WTC11 (cell line): Measurements from ENCODE around the gene DNPH1. TPM values are rescaled to one million over a fixed set of nuclear protein-coding genes. Genes with fewer than 3 reads are reported as not detected.

ENCODE experiments used
- ATAC-seq: fragments of 200-7000 bp; cut with Tn5 transposase; 2 replicates; pipeline ENCODE4 v1.10.0; 2021; ENCODE audit warnings: mild to moderate bottlenecking, moderate library complexity
- CTCF ChIA-PET: fragments of 300-600 bp; sonication (Branson Sonifier 250); formaldehyde crosslinking; loops from one replicate; lab custom pipeline; 2021; ENCODE audit warnings: antibody characterized with exemption; lab: Charles Lee
- POLR2A ChIA-PET: fragments of 350-600 bp; sonication (Branson Sonifier 250); formaldehyde crosslinking; loops from one replicate; lab custom pipeline; 2021; ENCODE audit warnings: antibody characterized with exemption; lab: Charles Lee
- DNase-seq: peaks from one replicate; pipeline ENCODE4 v3.0.0; 2021; ENCODE audit warnings: low spot score
- H3K27ac Mint-ChIP-seq: 2 replicates; pipeline ENCODE4 v1.8.0; 2021; ENCODE audit warnings: mixed read lengths
- H3K27me3 Mint-ChIP-seq: 2 replicates; pipeline ENCODE4 v1.8.0; 2021; ENCODE audit warnings: low read depth, mild to moderate bottlenecking, moderate library complexity, mixed read lengths
- H3K36me3 Mint-ChIP-seq: 2 replicates; pipeline ENCODE4 v1.8.0; 2021; ENCODE audit warnings: mixed read lengths
- H3K4me1 Mint-ChIP-seq: 2 replicates; pipeline ENCODE4 v1.8.0; 2022; ENCODE audit warnings: mixed read lengths
- H3K4me3 Mint-ChIP-seq: 2 replicates; pipeline ENCODE4 v1.8.0; 2021; ENCODE audit warnings: mild to moderate bottlenecking, moderate library complexity, mixed read lengths
- H3K9me3 Mint-ChIP-seq: 2 replicates; pipeline ENCODE4 v1.8.0; 2021; ENCODE audit warnings: mixed read lengths
- ELF4 ChIP-seq: sonication (generic); formaldehyde crosslinking; IDR thresholded peaks from 2 replicates; pipeline ENCODE4 v1.8.1; 2022; ENCODE audit warnings: low read depth, mild to moderate bottlenecking, moderate library complexity, missing genetic modification reagents
- EMX1 ChIP-seq: fragments of 250-450 bp; sonication (Bioruptor Pico); IDR thresholded peaks from 2 replicates; pipeline ENCODE4 v1.8.0; 2021; ENCODE audit warnings: mild to moderate bottlenecking
- ESRRA ChIP-seq: sonication (generic); formaldehyde crosslinking; IDR thresholded peaks from 2 replicates; pipeline ENCODE4 v1.8.1; 2022; ENCODE audit warnings: mild to moderate bottlenecking, missing genetic modification reagents, borderline replicate concordance
- GTF2I ChIP-seq: fragments of 250-450 bp; sonication (Bioruptor Pico); conservative IDR thresholded peaks from 2 replicates; pipeline ENCODE4 v1.4.0; 2021; ENCODE audit warnings: mild to moderate bottlenecking
- IRF1 ChIP-seq: sonication (generic); formaldehyde crosslinking; IDR thresholded peaks from 2 replicates; pipeline ENCODE4 v1.8.0; 2023; ENCODE audit warnings: missing genetic modification reagents
- JUN ChIP-seq: sonication (generic); formaldehyde crosslinking; IDR thresholded peaks from 2 replicates; pipeline ENCODE4 v1.8.0; 2023; ENCODE audit warnings: mild to moderate bottlenecking, missing genetic modification reagents
- MYBL2 ChIP-seq: sonication (generic); formaldehyde crosslinking; IDR thresholded peaks from 2 replicates; pipeline ENCODE4 v1.8.1; 2023; ENCODE audit warnings: mild to moderate bottlenecking, moderate library complexity, missing genetic modification reagents
- NFATC4 ChIP-seq: fragments of 250-450 bp; sonication (Bioruptor Pico); IDR thresholded peaks from 2 replicates; pipeline ENCODE4 v1.9.0; 2021; ENCODE audit warnings: mild to moderate bottlenecking
- RELA ChIP-seq: sonication (generic); formaldehyde crosslinking; IDR thresholded peaks from 2 replicates; pipeline ENCODE4 v1.8.1; 2022; ENCODE audit warnings: missing genetic modification reagents, mild to moderate bottlenecking, borderline replicate concordance
- USF1 ChIP-seq: sonication (generic); formaldehyde crosslinking; IDR thresholded peaks from 2 replicates; pipeline ENCODE4 v1.8.0; 2022; ENCODE audit warnings: mild to moderate bottlenecking, missing genetic modification reagents
- ZBTB21 ChIP-seq: sonication (generic); formaldehyde crosslinking; IDR thresholded peaks from 2 replicates; pipeline ENCODE4 v1.8.1; 2023; ENCODE audit warnings: mild to moderate bottlenecking, missing genetic modification reagents, borderline replicate concordance
- ZNF281 ChIP-seq: sonication (generic); formaldehyde crosslinking; IDR thresholded peaks from 2 replicates; pipeline ENCODE4 v1.8.0; 2023; ENCODE audit warnings: mild to moderate bottlenecking, missing genetic modification reagents
- ZNF416 ChIP-seq: fragments of 250-450 bp; sonication (Bioruptor Pico); IDR thresholded peaks from 2 replicates; pipeline ENCODE4 v1.9.0; 2021; ENCODE audit warnings: mild to moderate bottlenecking, inconsistent platforms
- ZSCAN18 ChIP-seq: fragments of 250-450 bp; sonication (Bioruptor Pico); IDR thresholded peaks from 2 replicates; pipeline ENCODE4 v2.1.2; 2022; ENCODE audit warnings: mild to moderate bottlenecking, moderate library complexity
- total RNA-seq: library from RNA; stranded (reverse); gene quantifications from 3 replicates; pipeline ENCODE4 v1.2.3, GENCODE V29; 2021
- TF ChIP-seq, protein P1 (sequence below): fragments of 250-450 bp; sonication (Bioruptor Pico); IDR thresholded peaks from 2 replicates; pipeline ENCODE4 v1.9.0; 2021; ENCODE audit warnings: mild to moderate bottlenecking, borderline replicate concordance
- TF ChIP-seq, protein P2 (sequence below): sonication (generic); formaldehyde crosslinking; IDR thresholded peaks from 2 replicates; pipeline ENCODE4 v1.8.1; 2022; ENCODE audit warnings: low read depth, missing genetic modification reagents, borderline replicate concordance
- TF ChIP-seq, protein P3 (sequence below): sonication (generic); formaldehyde crosslinking; IDR thresholded peaks from 2 replicates; pipeline ENCODE4 v1.8.0; 2022; ENCODE audit warnings: missing genetic modification reagents
- TF ChIP-seq, protein P4 (sequence below): fragments of 250-450 bp; sonication (Bioruptor Pico); conservative IDR thresholded peaks from 2 replicates; pipeline ENCODE4 v1.9.0; 2021; ENCODE audit warnings: mild to moderate bottlenecking

DNPH1 gene
- total RNA-seq, 1 experiment from 2014 or later = 48.4 TPM

- TF ChIP-seq USF1 = no peak
- TF ChIP-seq, protein P1, sequence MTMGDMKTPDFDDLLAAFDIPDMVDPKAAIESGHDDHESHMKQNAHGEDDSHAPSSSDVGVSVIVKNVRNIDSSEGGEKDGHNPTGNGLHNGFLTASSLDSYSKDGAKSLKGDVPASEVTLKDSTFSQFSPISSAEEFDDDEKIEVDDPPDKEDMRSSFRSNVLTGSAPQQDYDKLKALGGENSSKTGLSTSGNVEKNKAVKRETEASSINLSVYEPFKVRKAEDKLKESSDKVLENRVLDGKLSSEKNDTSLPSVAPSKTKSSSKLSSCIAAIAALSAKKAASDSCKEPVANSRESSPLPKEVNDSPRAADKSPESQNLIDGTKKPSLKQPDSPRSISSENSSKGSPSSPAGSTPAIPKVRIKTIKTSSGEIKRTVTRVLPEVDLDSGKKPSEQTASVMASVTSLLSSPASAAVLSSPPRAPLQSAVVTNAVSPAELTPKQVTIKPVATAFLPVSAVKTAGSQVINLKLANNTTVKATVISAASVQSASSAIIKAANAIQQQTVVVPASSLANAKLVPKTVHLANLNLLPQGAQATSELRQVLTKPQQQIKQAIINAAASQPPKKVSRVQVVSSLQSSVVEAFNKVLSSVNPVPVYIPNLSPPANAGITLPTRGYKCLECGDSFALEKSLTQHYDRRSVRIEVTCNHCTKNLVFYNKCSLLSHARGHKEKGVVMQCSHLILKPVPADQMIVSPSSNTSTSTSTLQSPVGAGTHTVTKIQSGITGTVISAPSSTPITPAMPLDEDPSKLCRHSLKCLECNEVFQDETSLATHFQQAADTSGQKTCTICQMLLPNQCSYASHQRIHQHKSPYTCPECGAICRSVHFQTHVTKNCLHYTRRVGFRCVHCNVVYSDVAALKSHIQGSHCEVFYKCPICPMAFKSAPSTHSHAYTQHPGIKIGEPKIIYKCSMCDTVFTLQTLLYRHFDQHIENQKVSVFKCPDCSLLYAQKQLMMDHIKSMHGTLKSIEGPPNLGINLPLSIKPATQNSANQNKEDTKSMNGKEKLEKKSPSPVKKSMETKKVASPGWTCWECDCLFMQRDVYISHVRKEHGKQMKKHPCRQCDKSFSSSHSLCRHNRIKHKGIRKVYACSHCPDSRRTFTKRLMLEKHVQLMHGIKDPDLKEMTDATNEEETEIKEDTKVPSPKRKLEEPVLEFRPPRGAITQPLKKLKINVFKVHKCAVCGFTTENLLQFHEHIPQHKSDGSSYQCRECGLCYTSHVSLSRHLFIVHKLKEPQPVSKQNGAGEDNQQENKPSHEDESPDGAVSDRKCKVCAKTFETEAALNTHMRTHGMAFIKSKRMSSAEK (CRISPR knock-in tag) = no peak
- no peak for TF ChIP-seq MYBL2 (CRISPR knock-in tag)
- TF ChIP-seq ELF4 (CRISPR knock-in tag) = no peak
- TF ChIP-seq, protein P2, sequence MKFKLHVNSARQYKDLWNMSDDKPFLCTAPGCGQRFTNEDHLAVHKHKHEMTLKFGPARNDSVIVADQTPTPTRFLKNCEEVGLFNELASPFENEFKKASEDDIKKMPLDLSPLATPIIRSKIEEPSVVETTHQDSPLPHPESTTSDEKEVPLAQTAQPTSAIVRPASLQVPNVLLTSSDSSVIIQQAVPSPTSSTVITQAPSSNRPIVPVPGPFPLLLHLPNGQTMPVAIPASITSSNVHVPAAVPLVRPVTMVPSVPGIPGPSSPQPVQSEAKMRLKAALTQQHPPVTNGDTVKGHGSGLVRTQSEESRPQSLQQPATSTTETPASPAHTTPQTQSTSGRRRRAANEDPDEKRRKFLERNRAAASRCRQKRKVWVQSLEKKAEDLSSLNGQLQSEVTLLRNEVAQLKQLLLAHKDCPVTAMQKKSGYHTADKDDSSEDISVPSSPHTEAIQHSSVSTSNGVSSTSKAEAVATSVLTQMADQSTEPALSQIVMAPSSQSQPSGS (CRISPR knock-in tag) = no peak
- TF ChIP-seq NFATC4 (CRISPR knock-in tag) = no peak
- TF ChIP-seq JUN (CRISPR knock-in tag) = no peak
- no peak for TF ChIP-seq ZNF416
Measured at GRCh38 chr6:43219119-43219518, 10.2 kb downstream of the DNPH1 start (continued).

GRCh38 chr6:43217351-43217750, 11.9 kb downstream of the DNPH1 start:
- no peaks in the 10 kb centered on the region for H3K36me3 Mint-ChIP-seq
- POLR2A ChIA-PET = no interaction called here
- H3K27ac Mint-ChIP-seq = no peak overlapping the region
- CTCF ChIA-PET = interaction anchor here (1.1 to 3.4 kb wide), 2 partner anchors 11 to 70 kb away, joined by 4 to 18 read pairs; partner anchors contain the start of gene DNPH1
- H3K27me3 Mint-ChIP-seq = no peaks in the 10 kb centered on the region
- H3K4me3 Mint-ChIP-seq = no peak overlapping the region
- H3K9me3 Mint-ChIP-seq = no peaks in the 10 kb centered on the region
- DNase-seq = no peak
- peaks cover 3% of the 10 kb centered on the region; the same call in 1 of the 2 replicates for H3K4me1 Mint-ChIP-seq
- ATAC-seq = no peak
- no peak for TF ChIP-seq ESRRA
- no peak for TF ChIP-seq USF1
- no peak for TF ChIP-seq ZSCAN18
- no peak for TF ChIP-seq ZNF281 (CRISPR knock-in tag)
- TF ChIP-seq GTF2I (CRISPR knock-in tag) = no peak
- TF ChIP-seq ZBTB21 = no peak
- TF ChIP-seq RELA (CRISPR knock-in tag) = no peak
- TF ChIP-seq IRF1 = no peak
- TF ChIP-seq, protein P3, sequence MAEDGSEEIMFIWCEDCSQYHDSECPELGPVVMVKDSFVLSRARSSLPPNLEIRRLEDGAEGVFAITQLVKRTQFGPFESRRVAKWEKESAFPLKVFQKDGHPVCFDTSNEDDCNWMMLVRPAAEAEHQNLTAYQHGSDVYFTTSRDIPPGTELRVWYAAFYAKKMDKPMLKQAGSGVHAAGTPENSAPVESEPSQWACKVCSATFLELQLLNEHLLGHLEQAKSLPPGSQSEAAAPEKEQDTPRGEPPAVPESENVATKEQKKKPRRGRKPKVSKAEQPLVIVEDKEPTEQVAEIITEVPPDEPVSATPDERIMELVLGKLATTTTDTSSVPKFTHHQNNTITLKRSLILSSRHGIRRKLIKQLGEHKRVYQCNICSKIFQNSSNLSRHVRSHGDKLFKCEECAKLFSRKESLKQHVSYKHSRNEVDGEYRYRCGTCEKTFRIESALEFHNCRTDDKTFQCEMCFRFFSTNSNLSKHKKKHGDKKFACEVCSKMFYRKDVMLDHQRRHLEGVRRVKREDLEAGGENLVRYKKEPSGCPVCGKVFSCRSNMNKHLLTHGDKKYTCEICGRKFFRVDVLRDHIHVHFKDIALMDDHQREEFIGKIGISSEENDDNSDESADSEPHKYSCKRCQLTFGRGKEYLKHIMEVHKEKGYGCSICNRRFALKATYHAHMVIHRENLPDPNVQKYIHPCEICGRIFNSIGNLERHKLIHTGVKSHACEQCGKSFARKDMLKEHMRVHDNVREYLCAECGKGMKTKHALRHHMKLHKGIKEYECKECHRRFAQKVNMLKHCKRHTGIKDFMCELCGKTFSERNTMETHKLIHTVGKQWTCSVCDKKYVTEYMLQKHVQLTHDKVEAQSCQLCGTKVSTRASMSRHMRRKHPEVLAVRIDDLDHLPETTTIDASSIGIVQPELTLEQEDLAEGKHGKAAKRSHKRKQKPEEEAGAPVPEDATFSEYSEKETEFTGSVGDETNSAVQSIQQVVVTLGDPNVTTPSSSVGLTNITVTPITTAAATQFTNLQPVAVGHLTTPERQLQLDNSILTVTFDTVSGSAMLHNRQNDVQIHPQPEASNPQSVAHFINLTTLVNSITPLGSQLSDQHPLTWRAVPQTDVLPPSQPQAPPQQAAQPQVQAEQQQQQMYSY = no peak
- no peak for TF ChIP-seq EMX1
- TF ChIP-seq, protein P4, sequence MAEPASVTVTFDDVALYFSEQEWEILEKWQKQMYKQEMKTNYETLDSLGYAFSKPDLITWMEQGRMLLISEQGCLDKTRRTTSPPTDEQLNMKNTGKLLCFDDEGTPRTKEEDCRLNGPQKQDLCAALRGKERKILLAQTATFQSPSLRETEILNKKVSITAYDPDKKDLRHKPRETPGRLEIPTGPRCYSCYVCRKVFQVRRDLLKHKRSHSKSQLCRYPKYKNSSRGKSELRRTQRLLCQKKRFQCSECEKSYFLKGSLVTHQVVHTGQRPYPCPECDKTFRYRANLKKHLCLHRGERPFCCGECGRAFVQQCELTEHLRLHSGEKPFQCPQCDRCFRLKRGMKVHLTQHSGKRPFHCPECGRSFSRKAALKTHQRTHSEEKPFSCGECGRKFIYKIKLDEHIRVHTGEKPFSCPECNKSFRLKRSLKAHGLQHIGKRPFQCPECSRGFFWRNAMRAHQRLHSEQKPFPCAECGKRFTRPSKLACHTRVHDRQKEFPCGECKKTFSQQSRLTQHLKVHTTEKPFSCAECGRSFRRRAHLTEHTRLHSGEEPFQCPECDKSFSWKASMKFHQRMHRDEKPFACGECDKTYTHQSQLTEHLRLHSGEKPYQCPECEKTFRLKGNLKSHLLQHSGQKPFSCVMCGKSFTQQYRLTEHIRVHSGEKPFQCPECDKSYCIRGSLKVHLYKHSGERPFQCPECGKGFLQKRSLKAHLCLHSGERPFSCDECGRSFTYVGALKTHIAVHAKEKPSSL = no peak
